Hematopoietic multipotent progenitor cell treated with erythropoietin and hydrocortisone succinate and interleukin-3 and kit ligand, for 6 days (in vitro differentiated cells): Measurements from ENCODE around the gene STRN4.
A peak's percentile ranks its signal among the peaks of the same experiment; 100 is the strongest.
"Not testable (repeated sequence)": the region's sequence is repeated elsewhere in the genome, so short reads cannot be mapped to it uniquely, and the experiment has no call there.

ENCODE experiments used
- DNase-seq: peaks from one replicate; pipeline ENCODE4 v3.0.0-alpha.2; 2015

STRN4 gene

DNA sequence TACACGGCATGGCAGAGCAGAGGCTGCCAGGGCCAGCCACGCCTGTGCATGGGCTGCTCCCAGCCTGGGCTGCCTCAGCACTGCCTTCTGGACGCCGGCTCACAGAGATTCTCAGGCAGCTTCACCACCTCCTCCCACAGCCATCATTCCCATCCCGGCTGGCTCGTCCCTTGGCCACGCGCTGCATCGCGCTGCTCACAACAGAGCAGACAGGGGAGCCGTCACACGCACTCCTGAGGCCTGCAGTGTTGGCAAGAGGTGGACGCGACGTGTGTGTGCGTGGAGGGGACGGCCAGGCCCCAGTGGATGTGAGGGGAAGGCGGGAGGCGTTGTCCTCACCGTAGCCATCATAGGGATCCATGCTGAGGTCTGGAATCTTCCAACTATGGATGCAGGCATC is 21.8 kb downstream of the STRN4 start:
- DNase-seq, result no peak

DNA sequence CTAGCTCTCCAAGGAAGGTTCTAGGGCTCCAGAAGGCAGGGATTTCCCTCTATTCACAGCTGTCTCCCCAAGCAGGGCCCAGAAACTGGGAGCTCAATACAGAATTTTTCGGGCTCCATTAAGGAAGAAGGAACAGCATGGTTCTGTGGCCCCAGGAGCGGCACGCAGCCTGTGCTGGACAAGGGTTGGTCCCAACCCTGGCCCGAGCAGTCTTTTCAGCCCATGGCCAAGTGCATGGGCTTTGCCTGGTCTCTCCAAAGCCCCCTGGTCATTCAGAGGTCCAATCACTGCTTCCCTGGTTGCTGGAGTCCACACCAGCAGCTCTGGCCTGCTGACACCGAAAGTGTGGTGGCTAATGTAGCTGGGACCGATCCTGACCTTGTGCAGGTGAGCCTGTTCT is 22.8 kb downstream of the STRN4 start:
- no peak for DNase-seq

DNA sequence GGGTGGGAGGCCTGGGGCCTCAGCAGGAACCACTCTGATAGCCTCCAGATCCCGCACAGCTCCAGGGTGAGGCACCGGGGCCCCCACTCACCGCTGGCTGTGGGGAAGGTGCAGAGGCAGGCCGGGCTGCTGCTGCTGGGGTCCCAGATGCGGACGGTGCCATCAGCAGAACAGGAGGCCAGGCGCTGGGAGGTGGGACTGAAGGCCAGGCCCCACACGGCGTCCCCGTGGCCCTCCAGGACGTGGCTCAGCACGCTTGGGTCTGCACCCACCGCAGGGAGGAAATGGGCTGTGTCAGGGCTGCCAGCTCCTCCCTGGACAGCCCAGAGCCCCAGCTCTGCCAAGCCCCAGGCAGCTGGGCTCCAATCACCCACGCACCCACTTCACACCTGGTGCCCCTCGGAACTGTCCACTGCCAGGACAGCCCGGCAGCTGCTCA is 23.2 kb downstream of the STRN4 start:
- peak; percentile 39 for DNase-seq

DNA sequence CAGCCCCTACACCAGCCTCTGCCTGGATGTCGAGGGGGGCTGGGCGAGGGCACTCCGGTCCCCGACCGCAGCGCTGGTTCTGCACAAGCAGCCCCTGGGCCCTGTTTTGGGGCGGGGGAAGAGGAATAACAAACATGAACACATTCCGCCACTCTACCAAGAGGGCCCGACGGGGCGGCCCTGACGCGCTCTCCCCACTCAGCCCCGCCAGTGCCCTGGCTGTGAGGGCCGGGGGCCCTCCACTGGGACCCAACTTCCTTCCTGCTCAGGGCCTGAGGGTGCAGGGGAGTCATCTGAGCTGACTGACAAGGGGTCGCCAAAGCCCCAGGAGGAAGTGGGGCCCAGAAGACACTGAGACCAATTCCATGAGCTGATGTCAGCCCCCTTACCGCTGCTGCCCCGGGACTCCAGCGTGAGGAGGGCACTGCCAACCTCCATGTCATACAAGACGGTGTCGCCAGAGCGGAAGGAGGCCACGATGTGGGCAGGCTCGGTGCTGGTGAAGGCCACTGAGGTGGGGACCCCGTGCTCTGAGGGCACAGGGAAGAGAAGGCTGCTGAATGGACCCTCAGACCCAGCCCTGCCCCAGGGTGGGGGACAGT is 23.7 kb downstream of the STRN4 start:
- DNase-seq, result no peak

DNA sequence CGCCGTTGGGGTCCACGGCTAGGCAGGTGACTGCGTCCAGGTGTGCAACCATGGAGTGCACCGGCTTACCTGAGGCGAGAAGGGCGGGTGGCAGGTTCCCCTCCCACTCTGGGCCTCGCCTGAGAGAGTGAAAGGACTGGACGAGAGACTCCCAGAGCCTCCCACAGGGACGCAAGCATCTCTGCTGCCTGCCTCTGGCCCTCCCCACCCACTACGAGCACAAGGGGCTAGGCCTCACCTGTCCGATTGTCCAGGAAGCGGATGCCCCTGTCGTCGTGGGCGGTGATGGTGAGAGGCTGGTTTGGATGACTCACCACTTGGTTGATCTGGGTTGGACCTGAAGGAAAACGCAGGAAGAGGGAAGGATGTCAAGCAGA is 24.3 kb downstream of the STRN4 start:
- DNase-seq, result no peak

DNA sequence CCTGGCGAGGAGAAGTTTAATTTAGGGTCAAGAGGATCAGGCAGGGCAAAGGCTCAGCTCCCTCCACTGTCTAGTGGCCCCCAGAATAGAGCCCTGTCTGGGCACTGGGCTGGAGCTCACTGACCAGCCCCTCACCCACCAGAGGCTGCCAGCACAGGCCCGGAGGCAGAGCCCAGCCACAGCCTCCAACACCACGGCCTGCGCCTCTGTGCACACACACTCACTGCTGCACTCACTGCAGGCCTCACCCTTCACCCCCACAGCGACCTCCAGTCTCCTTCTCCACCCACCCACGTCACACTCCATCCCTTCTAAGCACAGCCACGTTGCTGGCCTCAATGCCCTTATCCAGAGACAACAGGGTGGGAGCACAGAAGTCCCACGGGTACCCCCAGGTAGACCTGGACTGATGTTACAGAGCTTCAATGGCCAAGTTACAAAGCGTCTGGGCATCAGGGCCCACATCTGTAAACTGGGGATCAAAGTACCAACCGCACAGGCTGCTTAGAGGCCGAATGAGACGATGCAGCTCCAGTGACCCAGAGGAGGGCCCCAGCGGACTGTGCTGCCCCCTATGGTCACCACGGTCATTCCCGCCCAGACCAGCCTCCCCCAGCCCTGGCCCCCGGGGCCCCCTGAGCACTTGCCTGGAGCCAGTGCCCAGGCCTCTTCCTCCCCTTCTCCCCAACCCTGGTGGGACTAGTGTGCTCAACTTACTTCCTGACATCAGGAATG is 24.8 kb downstream of the STRN4 start:
- no peak for DNase-seq

DNA sequence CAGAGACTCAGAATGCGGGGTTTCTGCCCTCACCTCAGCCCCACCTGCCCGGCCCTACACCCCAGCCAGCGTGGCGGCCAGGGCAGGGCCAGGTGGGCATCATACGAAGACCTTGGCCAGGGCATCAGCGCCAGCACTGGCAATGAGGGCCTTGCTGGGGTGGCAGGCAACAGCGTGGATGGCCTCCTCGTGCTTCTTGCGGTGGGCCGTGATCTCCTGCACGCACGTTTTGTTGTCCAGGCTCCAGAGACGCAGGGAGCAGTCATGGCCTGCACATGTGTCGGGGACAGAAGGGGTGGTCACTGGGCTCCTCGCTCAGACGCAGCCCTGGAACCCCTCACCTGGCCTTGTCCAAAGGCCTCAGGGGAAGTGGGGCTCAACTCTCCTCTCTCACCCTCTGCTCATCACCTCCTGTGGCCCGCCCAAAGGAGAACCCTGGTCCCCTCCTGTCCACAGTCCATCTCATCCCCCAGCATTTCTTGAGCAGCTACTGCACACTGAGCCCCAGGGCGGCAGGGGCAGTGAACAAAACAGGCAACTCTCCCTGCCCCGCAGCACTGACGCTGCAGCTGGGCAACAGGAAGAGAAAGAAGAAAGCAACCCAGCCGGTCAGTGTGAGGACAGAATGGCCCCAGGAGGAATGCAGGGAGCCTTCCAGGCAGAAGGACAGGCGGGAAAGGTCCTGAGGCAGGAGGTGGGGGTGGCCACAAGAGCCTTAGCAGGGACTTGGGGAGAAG is 25.6 kb downstream of the STRN4 start:
- no peak for DNase-seq

DNA sequence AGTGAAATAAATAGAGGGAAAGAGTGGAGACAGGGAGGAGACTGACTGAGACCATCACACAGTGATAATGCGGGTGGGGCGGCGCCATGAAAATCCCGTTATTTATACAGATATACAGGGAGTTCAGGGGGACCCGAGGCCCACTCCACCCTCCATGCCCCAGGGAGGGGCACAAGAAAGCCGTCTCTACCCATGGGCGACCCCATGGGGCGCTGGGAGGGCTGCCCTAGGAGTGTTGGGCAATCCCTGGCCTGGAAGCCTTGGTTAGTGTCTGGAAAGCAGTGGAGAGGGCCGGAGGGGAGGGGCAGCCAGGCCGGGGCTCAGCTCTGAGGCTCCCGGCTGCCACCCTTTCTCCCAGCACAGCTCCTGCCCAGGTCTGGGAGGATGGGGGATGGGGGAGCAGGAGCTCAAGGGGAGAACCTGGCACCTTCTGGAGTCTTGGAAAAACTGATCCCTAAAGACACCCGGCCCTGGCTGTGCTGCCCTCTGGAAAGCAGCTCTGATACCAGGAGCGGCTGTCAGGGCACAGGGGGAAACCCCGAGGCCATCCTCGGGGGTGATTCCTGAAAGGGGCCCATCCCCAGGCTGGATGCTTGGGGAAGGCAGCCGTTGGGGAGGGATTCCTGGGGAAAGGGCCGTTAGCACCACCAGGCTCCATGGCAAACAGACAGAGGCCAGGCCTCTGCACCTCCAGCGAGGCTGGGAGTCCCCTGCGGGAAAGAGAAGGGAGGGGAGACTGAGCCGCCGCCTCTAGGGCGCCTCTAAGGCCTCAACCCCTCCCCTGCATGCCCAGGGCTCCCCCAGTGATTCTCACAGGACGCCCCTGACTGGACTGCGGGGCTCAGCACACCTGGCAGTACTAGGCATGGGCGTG is 26.4 kb downstream of the STRN4 start:
- DNase-seq, result no peak

DNA sequence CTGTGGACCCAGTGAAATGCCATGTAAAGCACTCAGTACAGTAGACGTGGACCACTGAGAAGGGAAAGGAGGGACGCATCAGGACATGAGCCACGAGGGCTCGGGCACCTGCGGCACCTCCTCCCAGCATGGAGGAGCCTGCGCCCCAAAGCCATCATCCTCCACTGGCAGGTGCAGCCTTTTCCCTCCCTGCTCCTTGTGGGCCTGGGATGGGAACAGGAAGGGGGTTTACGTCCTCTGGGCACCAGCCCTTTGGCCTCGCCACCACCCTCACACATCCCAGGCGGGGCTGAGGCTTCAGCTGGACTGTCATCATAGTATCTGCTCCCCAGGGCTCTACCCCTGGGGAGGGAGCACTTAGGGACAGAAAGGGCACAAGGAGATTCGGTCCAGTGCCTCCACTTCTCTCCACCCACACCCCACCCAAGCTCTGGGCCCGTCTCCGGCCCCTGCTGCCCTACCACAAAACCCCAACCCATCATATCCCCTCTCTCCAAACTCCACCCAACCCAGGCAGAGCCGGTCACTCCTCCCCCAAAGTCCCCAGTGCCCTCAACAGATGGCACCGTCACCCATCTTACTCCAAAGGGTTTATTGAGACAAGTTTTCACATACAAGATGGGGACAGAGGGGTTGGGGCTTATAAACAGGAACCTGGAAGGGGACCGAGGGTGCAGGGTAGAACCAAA is 27.2 kb downstream of the STRN4 start:
- peak; percentile 45 for DNase-seq

DNA sequence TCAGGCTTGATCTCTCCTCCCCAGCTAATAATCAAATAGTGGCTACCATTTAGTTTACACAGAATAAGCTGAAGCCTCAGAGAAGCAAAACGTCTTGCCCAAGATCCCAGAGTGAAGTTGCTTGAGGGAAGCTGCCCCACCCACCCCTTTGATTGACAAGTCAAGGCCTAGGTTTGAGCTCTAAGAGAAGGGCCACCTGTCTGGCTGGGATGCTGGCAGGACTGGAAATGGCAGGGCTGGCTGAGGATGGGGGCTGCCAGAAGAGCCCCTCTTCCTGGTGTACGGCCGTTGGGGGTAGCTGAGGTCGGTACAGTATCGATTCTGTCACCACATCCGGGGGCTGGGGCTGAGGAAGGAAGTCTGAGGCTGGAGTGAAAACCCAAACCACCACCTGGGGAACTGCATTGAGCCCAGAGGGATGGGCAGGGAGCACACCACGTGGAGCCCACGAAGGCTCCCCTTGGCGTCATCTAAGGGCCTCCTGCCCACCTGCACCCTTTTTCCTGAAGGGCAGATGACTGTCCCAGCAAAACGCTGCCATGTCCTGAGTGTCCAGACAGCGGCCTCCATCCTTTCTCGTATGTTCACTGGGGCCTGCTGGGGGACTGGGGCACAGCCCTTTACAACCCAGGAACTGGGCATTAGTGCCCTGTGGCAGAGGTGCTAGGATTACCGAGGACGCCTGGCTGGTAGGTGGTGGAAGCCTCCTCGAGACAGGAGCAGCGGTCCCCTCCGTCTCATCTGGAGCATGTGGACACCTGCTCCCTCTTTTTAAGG is 27.9 kb downstream of the STRN4 start:
- DNase-seq, result peak; percentile 83

DNA sequence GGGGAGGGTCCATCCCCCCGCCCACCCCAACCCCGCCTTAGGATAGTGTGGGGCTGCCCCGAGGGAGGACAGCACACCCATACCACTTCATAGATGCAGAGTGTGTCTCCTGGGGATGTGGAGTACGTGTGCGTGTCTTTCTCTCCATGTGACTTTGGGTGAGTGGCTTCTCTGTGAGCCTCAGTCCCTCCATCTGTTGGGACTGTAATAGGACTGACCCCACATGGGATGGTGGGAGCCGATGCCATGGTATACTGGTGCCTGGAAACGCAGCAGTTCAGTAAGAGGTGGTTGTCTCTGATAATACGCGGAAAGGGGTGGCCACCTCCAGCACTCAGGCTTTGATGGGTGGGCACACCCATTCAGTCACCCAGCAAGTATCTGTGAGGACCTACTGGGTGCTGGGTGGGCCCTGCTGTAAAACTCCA is 28.5 kb downstream of the STRN4 start:
- peak; percentile 72 for DNase-seq

DNA sequence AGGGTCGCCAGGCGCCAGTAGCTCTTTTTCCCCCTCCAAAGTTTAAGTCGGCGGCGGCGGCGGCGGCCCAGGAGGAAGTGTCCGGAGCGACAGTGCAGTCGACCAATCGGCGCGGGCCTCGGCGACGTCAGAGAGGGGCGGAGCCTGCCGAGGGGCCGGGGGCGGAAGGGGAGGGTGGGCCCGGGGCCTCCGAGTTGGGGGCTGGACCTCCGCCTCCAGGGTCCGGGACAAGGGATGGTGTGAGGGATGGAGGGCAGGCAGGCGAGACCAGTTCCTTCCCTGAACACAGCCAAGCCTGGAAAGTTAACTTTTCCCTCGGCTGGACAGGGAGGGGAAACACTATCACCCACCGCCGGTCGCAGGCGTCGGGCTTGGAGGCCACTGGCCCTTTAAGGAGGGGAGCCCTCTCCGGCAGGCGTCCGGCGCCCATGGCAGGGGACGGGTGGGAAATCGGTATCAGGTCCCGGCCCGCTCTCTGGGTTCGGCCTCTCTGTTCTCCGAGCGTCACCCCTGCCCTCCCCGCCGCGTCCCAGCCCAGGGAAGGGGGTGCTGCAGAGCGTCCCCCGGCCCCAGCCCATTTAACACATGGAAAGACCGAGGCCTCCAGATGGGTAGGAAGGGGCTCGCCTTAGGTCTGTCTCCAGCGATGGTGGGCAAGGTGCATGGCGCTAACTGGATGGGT is 29.1 kb downstream of the STRN4 start, which contains the start of gene PRKD2:
TSS of gene PRKD2 (minus strand) at position 81 of the 682 bp plus-strand sequence. CDS start 744 bp downstream, outside the sequence.
- peak; percentile 88 for DNase-seq

DNA sequence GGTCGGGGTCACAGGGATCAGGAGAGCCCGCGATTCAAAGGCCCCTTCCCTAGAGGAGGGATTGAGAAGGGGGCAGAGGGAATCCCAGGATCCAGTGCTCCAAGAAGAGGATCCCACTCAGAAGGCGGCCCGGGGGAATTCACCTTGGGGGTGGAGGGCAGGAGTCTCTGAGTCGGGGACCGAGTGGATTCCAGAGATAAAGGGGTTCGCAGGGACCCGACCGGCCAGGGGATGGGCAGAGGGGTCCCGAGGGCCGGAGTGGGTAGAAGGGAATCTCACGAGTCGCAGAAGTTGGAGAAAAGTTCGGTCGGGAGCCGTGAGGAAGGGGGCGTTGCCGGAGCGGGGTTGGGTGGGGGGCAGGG is 29.6 kb downstream of the STRN4 start:
- no peak for DNase-seq

DNA sequence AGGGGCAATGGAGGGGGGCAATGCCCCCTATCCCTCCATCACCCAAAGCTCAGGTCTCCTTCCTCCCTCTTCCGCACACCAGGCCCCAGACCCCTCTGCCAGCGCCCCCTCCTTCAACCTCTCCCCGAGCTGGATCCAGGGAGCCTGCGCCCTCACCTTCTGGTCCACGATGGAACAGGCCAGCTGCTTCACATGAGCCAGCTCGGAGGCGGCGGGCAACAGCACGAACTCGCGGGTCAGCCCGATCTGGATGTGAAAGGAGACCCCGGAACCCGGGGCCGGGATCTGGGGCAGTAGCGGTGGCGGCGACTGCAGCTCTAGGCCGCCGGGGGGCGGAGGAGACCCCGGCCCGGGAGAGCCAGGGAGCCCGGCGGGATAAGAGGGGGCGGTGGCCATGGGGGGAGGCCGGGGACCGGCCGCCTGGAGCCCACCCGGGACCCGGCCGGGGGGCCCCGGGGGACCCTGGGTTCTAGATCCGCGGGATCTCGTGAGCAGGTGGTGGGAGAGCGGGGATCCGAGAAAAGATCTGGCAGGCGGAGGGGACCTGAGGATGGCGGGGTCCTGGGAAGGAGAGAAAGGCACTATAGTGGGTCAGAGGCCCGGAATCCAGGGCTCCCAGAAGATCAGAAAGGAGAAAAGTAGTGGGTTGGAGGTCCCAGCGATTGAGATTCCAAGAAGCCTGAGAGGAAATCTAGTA is 30.1 kb downstream of the STRN4 start:
- DNase-seq, result peak; percentile 41

DNA sequence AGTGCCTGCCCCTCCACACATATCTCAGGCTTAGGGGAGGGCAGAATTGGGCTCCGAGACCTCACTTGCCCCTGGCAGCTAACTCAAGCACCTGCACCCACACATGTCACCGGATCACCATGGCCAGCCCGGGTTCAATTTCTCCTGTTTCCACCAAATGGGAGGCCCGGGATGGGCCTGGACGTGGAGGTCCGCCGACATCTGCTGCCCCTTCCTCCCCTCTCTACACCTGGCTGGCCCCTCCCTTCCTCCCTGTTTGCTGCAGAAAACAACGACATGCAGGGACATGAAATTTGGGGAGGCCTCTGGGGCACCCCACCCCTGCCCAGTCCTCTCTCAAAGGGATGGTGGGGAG is 30.7 kb downstream of the STRN4 start:
- no peak for DNase-seq

DNA sequence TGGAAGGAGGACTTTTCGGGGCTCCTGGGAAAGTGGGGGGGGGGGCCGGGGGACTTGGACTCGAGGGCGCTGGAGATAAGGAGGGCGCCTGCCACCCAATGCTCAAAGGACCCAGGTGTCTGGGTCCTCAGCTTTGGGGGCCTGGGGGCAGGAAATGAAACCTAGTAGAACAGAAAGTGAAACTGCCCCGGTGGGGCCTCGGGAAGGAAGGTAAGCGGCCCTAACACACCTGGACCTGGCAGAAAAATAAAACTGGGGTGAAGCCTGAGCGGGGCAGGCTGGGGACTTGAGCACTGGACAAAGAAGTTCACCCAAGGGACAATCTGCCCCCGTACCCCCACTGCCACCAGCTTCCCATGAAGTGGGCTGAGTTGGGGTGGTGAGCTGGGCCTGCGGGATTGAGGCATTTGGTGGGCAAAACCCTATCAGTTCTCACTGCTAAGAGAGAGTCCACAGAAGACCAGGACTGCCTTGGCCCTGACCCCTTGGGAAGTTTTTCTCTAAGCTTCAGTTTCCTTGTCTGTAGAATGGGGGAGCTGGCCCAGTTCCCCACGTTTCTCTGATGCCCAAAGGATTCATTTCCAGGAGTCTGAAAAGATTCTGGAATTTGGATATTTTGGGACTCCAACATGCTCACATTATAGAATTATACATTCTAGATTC is 31.7 kb downstream of the STRN4 start:
- no peak for DNase-seq

DNA sequence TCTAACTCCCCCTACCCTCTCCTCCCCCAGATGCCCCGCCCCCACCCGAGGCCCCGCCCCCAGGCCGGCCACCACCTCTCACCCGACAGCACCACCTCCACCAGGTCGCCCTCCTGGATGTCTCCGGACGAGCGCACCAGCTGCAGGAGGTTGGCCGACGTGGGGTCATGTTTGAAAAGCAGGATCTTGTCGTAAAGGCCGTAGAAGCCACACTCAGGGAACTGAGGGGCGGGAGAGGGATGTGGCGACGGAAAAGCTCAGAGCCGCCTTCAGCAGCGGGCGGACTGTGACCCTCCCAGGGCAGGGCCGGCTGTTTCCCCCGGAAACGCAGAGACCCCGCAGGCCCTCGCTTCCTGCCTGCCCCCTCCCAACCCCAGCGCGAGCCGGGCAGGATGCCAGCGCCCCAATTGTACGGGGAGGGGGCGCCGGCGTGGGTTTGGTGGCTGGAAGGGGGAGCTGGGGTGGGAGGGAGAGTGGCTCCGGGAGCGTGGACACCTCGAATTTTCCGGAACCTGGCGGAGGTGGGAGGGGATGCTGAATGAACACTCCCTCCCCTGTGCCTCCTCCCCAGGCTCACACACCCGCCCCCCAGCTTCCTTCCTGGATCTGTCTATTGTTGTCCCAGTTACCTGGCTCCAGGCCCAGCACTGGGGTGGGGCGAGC is 32.3 kb downstream of the STRN4 start:
- peak; percentile 93 for DNase-seq

DNA sequence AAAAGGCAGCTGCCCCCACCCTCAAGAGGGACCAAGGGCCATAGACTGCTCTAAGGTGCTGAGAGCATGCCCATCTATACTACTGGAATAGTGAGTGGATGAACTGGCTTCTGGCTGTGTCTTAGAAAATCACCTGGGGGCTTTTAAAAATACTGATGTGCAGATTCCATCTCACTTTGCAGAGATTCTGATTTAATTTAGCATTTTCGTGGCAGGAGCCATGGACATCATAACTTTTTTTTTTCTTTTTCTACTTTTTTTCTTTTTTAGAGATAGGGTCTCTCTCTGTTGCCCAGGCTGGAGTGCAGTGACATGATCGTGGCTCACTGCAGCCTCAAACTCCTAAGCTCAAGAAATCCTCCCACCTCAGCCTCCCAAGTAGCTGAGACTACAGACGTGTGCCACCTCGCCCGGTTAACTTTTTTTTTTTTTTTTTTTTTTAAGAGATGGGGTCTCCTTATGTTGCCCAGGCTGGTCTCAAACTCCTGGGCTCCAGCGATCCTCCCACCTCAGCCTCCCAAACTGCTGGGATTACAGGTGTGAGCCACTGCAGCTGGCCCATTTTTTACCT is 33.4 kb downstream of the STRN4 start:
- DNase-seq, result not testable (repeated sequence)

DNA sequence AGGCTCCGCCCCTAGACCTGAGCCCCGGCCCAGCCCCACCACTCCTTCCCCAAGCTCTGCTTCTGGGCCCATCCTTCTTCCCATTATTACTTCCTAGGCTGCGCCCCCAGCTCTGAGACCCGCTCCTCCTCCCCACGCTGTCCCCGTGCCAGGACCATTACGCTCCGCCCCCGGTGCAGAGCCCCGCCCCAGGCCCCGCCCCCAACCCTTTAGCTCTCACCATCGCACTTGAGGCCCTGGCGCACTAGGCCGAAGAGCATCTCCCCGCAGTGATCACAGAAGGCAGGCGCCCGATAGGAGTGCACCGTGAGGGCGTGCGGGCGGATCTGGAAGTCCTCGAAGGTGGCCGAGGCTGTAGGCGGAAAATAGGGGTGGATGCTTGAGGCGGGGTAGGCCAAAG is 35.6 kb downstream of the STRN4 start:
- DNase-seq, result no peak
